ENCODE data around the gene UBE4A. TPM values are rescaled to one million over a fixed set of nuclear protein-coding genes. Genes with fewer than 3 reads are reported as not detected.
A peak's percentile ranks its signal among the peaks of the same experiment; 100 is the strongest.
"Not testable (repeated sequence)": the region's sequence is repeated elsewhere in the genome, so short reads cannot be mapped to it uniquely, and the experiment has no call there.

UBE4A gene
- total RNA-seq, 1 donor from 2014 or later = 40.0 TPM

DNA sequence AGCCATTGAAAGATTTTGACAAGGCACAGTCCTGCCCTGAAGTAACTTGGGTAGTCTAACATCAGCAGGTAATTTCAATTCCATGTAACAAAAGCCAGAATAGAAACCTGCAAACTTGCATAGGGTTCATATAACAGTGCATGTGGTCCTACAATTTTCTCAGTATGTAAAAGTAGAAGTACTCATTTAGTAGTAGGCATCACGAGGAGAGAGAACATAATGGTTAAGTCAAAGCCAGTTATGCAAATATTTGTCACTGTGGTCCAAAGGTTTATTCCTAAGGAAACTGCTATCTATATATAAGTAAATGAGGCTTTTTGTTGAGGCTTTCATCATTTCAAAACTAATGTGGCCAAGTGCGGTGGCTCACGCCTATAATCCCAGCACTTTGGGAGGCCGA, 52.1 kb downstream of the UBE4A start:
- Histone ChIP-seq H3K27me3 (no peaks in the 10 kb centered on the region), H3K27ac (no peak overlapping the region), H3K36me3 (peaks cover 42% of the 10 kb centered on the region), H3K9me3 (no peaks in the 10 kb centered on the region), H3K4me3 (no peak overlapping the region), H3K4me1 (no peaks in the 10 kb centered on the region)
- ATAC-seq = no peak
- intact Hi-C loops (cut with DNase I) = no loop called here
- no peak for DNase-seq
- TF ChIP-seq, protein P1, sequence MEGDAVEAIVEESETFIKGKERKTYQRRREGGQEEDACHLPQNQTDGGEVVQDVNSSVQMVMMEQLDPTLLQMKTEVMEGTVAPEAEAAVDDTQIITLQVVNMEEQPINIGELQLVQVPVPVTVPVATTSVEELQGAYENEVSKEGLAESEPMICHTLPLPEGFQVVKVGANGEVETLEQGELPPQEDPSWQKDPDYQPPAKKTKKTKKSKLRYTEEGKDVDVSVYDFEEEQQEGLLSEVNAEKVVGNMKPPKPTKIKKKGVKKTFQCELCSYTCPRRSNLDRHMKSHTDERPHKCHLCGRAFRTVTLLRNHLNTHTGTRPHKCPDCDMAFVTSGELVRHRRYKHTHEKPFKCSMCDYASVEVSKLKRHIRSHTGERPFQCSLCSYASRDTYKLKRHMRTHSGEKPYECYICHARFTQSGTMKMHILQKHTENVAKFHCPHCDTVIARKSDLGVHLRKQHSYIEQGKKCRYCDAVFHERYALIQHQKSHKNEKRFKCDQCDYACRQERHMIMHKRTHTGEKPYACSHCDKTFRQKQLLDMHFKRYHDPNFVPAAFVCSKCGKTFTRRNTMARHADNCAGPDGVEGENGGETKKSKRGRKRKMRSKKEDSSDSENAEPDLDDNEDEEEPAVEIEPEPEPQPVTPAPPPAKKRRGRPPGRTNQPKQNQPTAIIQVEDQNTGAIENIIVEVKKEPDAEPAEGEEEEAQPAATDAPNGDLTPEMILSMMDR (IDR thresholded peaks at IDR 0.05) = no peak

DNA sequence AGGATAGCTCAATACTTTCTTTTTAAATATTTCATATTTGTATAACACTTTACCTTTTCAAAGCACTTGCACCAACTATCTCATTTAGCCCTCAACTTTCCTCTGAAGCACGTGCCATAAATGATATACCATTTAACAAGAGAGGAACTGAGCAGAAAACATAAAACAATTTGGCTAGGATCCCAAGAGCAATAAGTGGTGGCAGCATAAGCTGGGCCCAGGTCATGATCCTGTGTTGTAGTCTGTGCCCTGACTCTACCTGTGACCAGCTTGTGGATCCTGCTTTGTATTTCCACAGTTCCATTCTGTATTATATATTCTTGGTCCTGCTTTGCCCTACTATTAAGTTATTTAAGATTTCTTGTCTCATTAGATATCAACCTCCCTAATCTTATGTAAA, 53.5 kb downstream of the UBE4A start:
- H3K27me3 ChIP-seq = no peaks in the 10 kb centered on the region
- H3K36me3 ChIP-seq = peaks cover 28% of the 10 kb centered on the region
- no peaks in the 10 kb centered on the region for H3K9me3 ChIP-seq
- H3K27ac ChIP-seq = no peak overlapping the region
- intact Hi-C loops (cut with DNase I) = no loop called here
- ATAC-seq (no peak), DNase-seq (no peak)
- TF ChIP-seq, protein P1 (IDR thresholded peaks at IDR 0.05) = no peak
- no peak overlapping the region for H3K4me3 ChIP-seq
- H3K4me1 ChIP-seq = no peaks in the 10 kb centered on the region

DNA sequence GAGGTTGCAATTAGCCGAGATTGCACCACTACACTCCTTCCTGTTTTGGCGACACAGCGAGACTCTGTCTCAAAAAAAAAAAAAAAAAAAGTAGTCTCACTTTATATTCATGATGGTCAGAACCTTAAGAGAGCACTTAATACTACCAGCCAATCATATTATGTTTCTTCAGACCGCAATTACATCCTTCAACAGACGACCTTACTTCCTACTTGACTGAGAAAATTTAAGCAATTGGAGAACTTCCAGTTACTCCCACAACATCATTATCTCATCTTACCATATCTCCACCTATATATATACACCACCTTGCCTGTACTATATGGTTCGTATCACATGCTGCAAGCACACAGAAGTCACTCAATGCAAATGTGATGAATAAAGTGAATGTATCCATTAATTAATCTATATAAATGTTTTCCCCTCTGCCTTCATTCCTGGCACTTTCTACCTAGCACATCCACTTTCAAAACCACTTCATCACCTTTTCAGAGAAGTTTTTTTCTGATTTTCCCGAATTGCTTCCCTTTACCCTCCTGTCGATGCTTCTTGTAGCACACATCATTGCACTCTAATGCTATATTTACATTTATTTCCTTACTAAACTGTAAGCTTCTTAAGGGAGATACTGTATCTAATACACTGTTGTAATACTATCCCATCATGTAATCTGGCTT, 55.8 kb downstream of the UBE4A start:
- Histone ChIP-seq H3K4me1 (no peaks in the 10 kb centered on the region), H3K9me3 (no peaks in the 10 kb centered on the region), H3K36me3 (peaks cover 5% of the 10 kb centered on the region), H3K4me3 (no peak overlapping the region), H3K27me3 (no peaks in the 10 kb centered on the region), H3K27ac (no peak overlapping the region)
- TF ChIP-seq, protein P1 (IDR thresholded peaks at IDR 0.05) = no peak
- intact Hi-C loops (cut with DNase I) = no loop called here
- ATAC-seq (no peak), DNase-seq (no peak)

DNA sequence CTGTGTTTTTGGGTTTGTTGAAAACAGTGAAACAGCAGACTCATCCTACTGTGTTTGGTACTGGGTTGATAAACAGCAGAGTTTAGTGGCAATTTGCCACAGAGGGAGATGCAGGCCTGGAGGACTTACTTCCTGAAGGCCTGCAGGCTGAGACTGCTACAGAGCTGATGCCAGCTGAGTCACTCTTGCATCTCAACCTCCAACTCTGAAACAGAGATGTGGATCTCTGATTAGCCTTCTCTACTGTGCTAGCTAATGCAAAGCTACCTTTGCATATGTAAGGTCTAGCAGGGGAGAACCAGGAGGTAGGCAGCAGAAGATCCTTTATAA, 56.3 kb downstream of the UBE4A start:
- peaks cover 2% of the 10 kb centered on the region for H3K36me3 ChIP-seq
- TF ChIP-seq, protein P1 (IDR thresholded peaks at IDR 0.05) = no peak
- no peaks in the 10 kb centered on the region for H3K27me3 ChIP-seq
- H3K4me1 ChIP-seq = no peaks in the 10 kb centered on the region
- DNase-seq (no peak), ATAC-seq (peak; percentile 61)
- no peaks in the 10 kb centered on the region for H3K9me3 ChIP-seq
- H3K27ac ChIP-seq = no peak overlapping the region
- no peak overlapping the region for H3K4me3 ChIP-seq
- intact Hi-C loops (cut with DNase I) = no loop called here

DNA sequence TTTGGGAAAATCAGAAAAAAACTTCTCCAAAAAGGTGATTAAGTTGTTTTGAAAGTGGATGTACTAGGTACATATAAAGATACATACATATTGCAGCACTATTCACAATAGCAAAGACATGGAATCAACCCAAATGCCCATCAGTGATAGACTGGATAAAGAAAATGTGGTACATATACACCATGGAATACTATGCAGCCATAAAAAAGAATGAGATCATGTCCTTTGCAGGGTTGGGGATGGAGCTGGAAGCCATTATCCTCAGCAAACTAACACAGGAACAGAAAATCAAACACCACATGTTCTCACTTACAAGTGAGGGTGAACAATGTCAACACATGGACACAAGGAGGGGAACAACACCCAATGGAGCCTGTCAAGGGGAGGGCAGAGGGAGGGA, 57.5 kb downstream of the UBE4A start:
- ATAC-seq; H3K9me3 ChIP-seq; intact Hi-C loops (cut with DNase I); H3K36me3 ChIP-seq; H3K4me1 ChIP-seq; H3K27me3 ChIP-seq; H3K4me3 ChIP-seq; DNase-seq; H3K27ac ChIP-seq: not testable (repeated sequence)

DNA sequence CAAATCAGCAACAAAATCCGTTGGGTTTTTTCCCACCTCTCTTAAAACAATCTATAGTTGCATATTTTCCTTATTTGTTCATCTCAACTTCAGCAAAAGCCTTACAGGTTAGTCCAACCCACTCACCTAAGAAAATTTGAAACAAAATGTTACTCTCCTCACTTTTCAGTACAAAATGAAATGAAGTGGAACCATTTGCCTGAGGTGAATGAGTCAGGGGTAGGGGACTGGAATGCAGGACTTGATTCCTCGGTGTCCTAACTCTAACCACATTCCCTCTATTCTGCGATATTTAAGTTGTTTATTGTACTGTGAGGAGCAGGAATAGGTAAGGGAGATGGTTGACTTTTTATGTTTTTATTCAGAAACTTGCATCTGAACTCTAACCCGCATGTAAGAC, 58.4 kb downstream of the UBE4A start:
- TF ChIP-seq, protein P1 (IDR thresholded peaks at IDR 0.05) = no peak
- no peaks in the 10 kb centered on the region for H3K4me1 ChIP-seq
- intact Hi-C loops (cut with DNase I) = no loop called here
- H3K27ac ChIP-seq = no peak overlapping the region
- no peak overlapping the region for H3K4me3 ChIP-seq
- ATAC-seq = no peak
- H3K36me3 ChIP-seq = no peaks in the 10 kb centered on the region
- no peaks in the 10 kb centered on the region for H3K9me3 ChIP-seq
- no peaks in the 10 kb centered on the region for H3K27me3 ChIP-seq
- DNase-seq = no peak
